ENCODE measurements around the gene NAXD. TPM values are rescaled to one million over a fixed set of nuclear protein-coding genes. Genes with fewer than 3 reads are reported as not detected.

The NAXD gene
- total and polyA plus RNA-seq, 10 donors: 25.1 to 40.9 (median 34.1) TPM

DNA sequence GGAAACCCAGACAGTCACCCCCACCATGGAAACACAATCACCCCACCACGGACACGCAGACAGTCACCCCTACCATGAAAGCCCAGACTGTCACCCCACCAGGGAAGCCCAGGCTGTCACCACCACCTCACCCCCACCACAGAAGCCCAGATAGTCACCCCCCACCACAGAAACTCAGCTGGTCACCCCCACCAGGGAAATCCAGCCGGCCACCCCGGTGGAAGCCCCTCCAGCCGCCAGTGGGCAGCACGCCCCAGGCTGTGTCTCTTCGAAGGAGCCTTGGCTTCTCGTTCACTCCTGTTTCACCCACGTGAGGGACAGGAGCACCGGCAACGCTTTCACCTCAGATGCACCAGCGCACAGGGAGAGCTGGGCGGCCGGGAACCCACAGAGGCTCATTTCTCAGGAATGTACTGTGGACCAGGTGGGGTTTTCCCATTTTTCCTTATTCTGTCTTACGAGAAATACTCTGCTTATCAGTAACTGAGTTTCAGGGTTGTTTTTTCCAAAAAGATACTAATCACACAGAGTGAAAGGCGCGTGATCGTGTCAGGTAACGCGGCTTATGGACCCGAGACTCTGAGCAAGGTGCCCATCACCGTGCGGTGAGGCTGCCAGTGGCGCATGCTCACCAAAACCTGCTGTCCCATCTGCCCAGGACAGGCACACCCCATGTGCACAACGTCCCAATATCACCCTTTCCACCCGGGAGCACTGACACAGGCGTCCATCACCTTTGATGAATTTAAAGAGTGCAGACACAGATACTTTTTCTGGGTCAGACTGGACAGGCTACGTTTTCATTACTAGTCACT lies 62.6 kb downstream of the NAXD start:
- Histone ChIP-seq H3K27ac (peak overlapping the region in 1 of 8 donors; percentile 4), H3K9me3 (no peaks in the 10 kb centered on the region), H3K4me3 (no peak overlapping the region), H3K27me3 (replicated peaks in 1 of 7) (no peaks in the 10 kb centered on the region), H3K4me1 (peaks cover 0 to 35% (median 14%) of the 10 kb centered on the region in 6 donors), H3K36me3 (peaks cover 0 to 70% (median 44%) of the 10 kb centered on the region in 6 donors)
- TF ChIP-seq POLR2A (IDR thresholded peaks at IDR 0.05): no peak
- TF ChIP-seq, protein P1, sequence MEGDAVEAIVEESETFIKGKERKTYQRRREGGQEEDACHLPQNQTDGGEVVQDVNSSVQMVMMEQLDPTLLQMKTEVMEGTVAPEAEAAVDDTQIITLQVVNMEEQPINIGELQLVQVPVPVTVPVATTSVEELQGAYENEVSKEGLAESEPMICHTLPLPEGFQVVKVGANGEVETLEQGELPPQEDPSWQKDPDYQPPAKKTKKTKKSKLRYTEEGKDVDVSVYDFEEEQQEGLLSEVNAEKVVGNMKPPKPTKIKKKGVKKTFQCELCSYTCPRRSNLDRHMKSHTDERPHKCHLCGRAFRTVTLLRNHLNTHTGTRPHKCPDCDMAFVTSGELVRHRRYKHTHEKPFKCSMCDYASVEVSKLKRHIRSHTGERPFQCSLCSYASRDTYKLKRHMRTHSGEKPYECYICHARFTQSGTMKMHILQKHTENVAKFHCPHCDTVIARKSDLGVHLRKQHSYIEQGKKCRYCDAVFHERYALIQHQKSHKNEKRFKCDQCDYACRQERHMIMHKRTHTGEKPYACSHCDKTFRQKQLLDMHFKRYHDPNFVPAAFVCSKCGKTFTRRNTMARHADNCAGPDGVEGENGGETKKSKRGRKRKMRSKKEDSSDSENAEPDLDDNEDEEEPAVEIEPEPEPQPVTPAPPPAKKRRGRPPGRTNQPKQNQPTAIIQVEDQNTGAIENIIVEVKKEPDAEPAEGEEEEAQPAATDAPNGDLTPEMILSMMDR (IDR thresholded peaks at IDR 0.05 in 8 of 11, conservative IDR thresholded peaks at IDR 0.05 in 3 of 11): no peak
- no peak for TF ChIP-seq POLR2AphosphoS5 (IDR thresholded peaks at IDR 0.05)
- peak; percentile 79 for DNase-seq
- 89 to 95% (median 93%) methylated on average over 26 to 28 of the region's 28 CpGs for WGBS, 5 donors
- intact Hi-C loops (cut with DNase I; ENCODE audit: low total_unique reads): no loop called here

DNA sequence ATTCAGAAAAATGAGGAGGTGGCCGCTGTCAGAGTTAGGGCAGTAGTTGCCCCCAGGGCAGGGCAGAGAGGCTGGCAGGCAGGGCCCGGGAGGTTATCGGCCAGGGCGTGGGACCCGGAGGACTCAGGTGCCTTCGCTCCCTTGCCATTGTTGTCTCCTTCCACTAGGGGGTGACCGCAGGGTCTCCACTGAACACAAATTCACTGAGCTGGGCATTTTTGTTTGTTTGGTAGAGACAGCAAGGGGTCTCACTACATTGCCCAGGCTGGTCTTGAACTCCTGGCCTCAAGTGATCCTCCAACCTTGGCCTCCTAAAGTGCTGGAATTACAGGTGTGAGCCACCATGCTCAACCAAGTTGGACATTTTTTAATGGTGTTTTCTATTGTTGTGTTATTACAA lies 65.5 kb downstream of the NAXD start:
- TF ChIP-seq, protein P1 (IDR thresholded peaks at IDR 0.05 in 8 of 11, conservative IDR thresholded peaks at IDR 0.05 in 3 of 11): peak in 8 of 11 experiments; percentile 29 to 63 (median 47)
- TF ChIP-seq POLR2A (IDR thresholded peaks at IDR 0.05) (no peak), POLR2AphosphoS5 (IDR thresholded peaks at IDR 0.05) (peak in 1 of 3 donors; percentile 44)
- Histone ChIP-seq H3K4me1 (peaks cover 0 to 36% (median 10%) of the 10 kb centered on the region in 6 donors), H3K9me3 (no peaks in the 10 kb centered on the region), H3K27me3 (replicated peaks in 1 of 7) (no peaks in the 10 kb centered on the region), H3K4me3 (no peak overlapping the region), H3K36me3 (peaks cover 0 to 91% (median 60%) of the 10 kb centered on the region in 6 donors), H3K27ac (no peak overlapping the region)
- WGBS, 5 donors: 82 to 92% (median 88%) methylated on average over 7 of the region's 7 CpGs
- intact Hi-C loops (cut with DNase I; ENCODE audit: low total_unique reads): no loop called here
- DNase-seq: peak; percentile 72

DNA sequence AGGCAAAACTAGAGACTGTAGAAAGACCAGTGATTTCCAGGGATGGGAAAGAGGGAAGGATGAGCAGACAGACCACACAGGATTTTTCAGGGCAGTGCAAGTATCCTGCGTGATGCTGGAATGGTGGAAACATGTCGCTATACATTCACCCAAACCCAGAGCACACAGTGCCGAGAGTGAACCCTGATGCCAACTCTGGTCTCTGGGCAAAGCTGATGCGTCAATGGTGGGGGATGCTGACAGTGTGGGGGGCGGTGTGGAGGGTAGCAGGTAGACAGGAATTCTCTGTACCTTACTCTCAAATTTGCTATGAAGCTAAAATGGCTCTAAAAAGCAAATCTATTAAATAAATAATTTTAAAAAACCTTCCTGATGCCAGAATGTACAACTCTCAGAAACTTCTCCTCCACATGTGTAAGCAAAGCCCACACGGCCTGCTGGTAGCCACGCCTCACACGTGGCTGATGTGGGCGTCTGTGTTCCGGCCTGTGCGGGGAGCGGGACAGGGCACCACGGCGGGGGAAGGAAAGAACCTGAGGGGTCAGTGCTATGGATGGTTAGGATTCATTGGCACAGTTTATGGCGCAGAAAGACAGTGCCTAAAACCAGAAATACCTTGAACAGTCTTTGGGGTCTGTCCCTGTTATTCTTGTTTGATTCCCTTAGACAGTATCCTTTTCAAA lies 66.7 kb downstream of the NAXD start:
- H3K27ac ChIP-seq: no peak overlapping the region
- no peaks in the 10 kb centered on the region for H3K9me3 ChIP-seq
- H3K27me3 ChIP-seq (replicated peaks in 1 of 7): no peaks in the 10 kb centered on the region
- no peak overlapping the region for H3K4me3 ChIP-seq
- WGBS, 5 donors: 81 to 89% (median 87%) methylated on average over 15 of the region's 15 CpGs
- peaks cover 0 to 24% (median 0%) of the 10 kb centered on the region in 6 donors for H3K4me1 ChIP-seq
- peaks cover 0 to 91% (median 62%) of the 10 kb centered on the region in 6 donors for H3K36me3 ChIP-seq
- intact Hi-C loops (cut with DNase I; ENCODE audit: low total_unique reads): no loop called here
- TF ChIP-seq, protein P1 (IDR thresholded peaks at IDR 0.05 in 8 of 11, conservative IDR thresholded peaks at IDR 0.05 in 3 of 11): no peak
- TF ChIP-seq POLR2A (IDR thresholded peaks at IDR 0.05) (no peak), POLR2AphosphoS5 (IDR thresholded peaks at IDR 0.05) (peak in 1 of 3 donors; percentile 11)
- peak; percentile 61 for DNase-seq

DNA sequence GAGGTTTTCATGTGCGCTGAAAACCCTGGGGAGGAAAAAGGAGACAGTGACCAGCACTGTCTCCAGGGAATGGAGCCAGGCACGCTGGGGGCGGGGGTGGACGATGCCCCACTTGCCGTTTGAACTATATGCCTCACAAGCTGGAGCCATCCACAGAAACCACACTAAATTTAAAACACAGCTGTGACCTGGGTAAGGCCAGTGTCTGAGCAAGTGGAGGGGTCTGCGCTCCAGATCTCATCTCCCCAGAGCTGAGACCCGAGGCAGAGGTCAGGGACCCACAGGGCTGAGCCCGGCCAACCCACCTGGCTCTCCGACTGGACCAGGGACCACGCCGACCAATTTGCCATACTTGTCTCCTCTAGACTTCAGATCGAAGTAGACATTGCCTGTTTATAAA lies 67.4 kb downstream of the NAXD start:
- TF ChIP-seq POLR2AphosphoS5 (IDR thresholded peaks at IDR 0.05): no peak
- TF ChIP-seq POLR2A (IDR thresholded peaks at IDR 0.05): no peak
- TF ChIP-seq, protein P1 (IDR thresholded peaks at IDR 0.05 in 8 of 11, conservative IDR thresholded peaks at IDR 0.05 in 3 of 11): no peak
- 88 to 94% (median 91%) methylated on average over 12 of the region's 12 CpGs for WGBS, 5 donors
- no peak overlapping the region for H3K27ac ChIP-seq
- H3K27me3 ChIP-seq (replicated peaks in 1 of 7): no peaks in the 10 kb centered on the region
- DNase-seq: peak; percentile 69
- H3K4me1 ChIP-seq: peaks cover 0 to 20% (median 0%) of the 10 kb centered on the region in 6 donors
- no peak overlapping the region for H3K4me3 ChIP-seq
- intact Hi-C loops (cut with DNase I; ENCODE audit: low total_unique reads): no loop called here
- no peaks in the 10 kb centered on the region for H3K9me3 ChIP-seq
- peaks cover 0 to 96% (median 70%) of the 10 kb centered on the region in 6 donors for H3K36me3 ChIP-seq

Measured in spleen (tissue), 11 donors.